WTC11 (cell line): ENCODE results near the gene NRP2. TPM values are rescaled to one million over a fixed set of nuclear protein-coding genes. Genes with fewer than 3 reads are reported as not detected.

Experiments
- ATAC-seq: fragments of 200-7000 bp; cut with Tn5 transposase; 2 replicates; pipeline ENCODE4 v1.10.0; 2021; ENCODE audit warnings: mild to moderate bottlenecking, moderate library complexity
- CTCF ChIA-PET: fragments of 300-600 bp; sonication (Branson Sonifier 250); formaldehyde crosslinking; loops from one replicate; lab custom pipeline; 2021; ENCODE audit warnings: antibody characterized with exemption; lab: Charles Lee
- POLR2A ChIA-PET: fragments of 350-600 bp; sonication (Branson Sonifier 250); formaldehyde crosslinking; loops from one replicate; lab custom pipeline; 2021; ENCODE audit warnings: antibody characterized with exemption; lab: Charles Lee
- DNase-seq: peaks from one replicate; pipeline ENCODE4 v3.0.0; 2021; ENCODE audit warnings: low spot score
- H3K27ac Mint-ChIP-seq: 2 replicates; pipeline ENCODE4 v1.8.0; 2021; ENCODE audit warnings: mixed read lengths
- H3K27me3 Mint-ChIP-seq: 2 replicates; pipeline ENCODE4 v1.8.0; 2021; ENCODE audit warnings: low read depth, mild to moderate bottlenecking, moderate library complexity, mixed read lengths
- H3K36me3 Mint-ChIP-seq: 2 replicates; pipeline ENCODE4 v1.8.0; 2021; ENCODE audit warnings: mixed read lengths
- H3K4me1 Mint-ChIP-seq: 2 replicates; pipeline ENCODE4 v1.8.0; 2022; ENCODE audit warnings: mixed read lengths
- H3K4me3 Mint-ChIP-seq: 2 replicates; pipeline ENCODE4 v1.8.0; 2021; ENCODE audit warnings: mild to moderate bottlenecking, moderate library complexity, mixed read lengths
- H3K9me3 Mint-ChIP-seq: 2 replicates; pipeline ENCODE4 v1.8.0; 2021; ENCODE audit warnings: mixed read lengths
- AR ChIP-seq: fragments of 250-450 bp; sonication (Bioruptor Pico); IDR thresholded peaks from 2 replicates; pipeline ENCODE4 v1.9.0; 2021; ENCODE audit warnings: mild to moderate bottlenecking
- ARID4B ChIP-seq: sonication (generic); formaldehyde crosslinking; IDR thresholded peaks from 2 replicates; pipeline ENCODE4 v1.8.0; 2023; ENCODE audit warnings: missing genetic modification reagents, mild to moderate bottlenecking, borderline replicate concordance
- ATF1 ChIP-seq: sonication (generic); formaldehyde crosslinking; IDR thresholded peaks from 2 replicates; pipeline ENCODE4 v1.8.1; 2023; ENCODE audit warnings: mild to moderate bottlenecking, moderate library complexity, missing genetic modification reagents
- CREM ChIP-seq: sonication (generic); formaldehyde crosslinking; IDR thresholded peaks from 2 replicates; pipeline ENCODE4 v1.8.1; 2022; ENCODE audit warnings: mild to moderate bottlenecking, missing genetic modification reagents, moderate library complexity
- FOXK1 ChIP-seq: sonication (generic); formaldehyde crosslinking; IDR thresholded peaks from 2 replicates; pipeline ENCODE4 v1.8.0; 2022; ENCODE audit warnings: mild to moderate bottlenecking, moderate library complexity, missing genetic modification reagents
- FOXP1 ChIP-seq: sonication (generic); formaldehyde crosslinking; IDR thresholded peaks from 2 replicates; pipeline ENCODE4 v1.8.0; 2022; ENCODE audit warnings: missing genetic modification reagents, mild to moderate bottlenecking, moderate library complexity, borderline replicate concordance
- GABPB1 ChIP-seq: sonication (generic); formaldehyde crosslinking; IDR thresholded peaks from 2 replicates; pipeline ENCODE4 v1.8.1; 2023; ENCODE audit warnings: mild to moderate bottlenecking, missing genetic modification reagents
- GRHL2 ChIP-seq: fragments of 250-450 bp; sonication (Bioruptor Pico); IDR thresholded peaks from 2 replicates; pipeline ENCODE4 v1.8.0; 2022; ENCODE audit warnings: mild to moderate bottlenecking, moderate library complexity; ENCODE audit not compliant: insufficient replicate concordance, severe bottlenecking
- IRF1 ChIP-seq: sonication (generic); formaldehyde crosslinking; IDR thresholded peaks from 2 replicates; pipeline ENCODE4 v1.8.0; 2023; ENCODE audit warnings: missing genetic modification reagents
- MXD4 ChIP-seq: fragments of 250-450 bp; sonication (Bioruptor Pico); IDR thresholded peaks from 2 replicates; pipeline ENCODE4 v1.8.0; 2021; ENCODE audit warnings: mild to moderate bottlenecking, moderate library complexity, borderline replicate concordance
- NFE2L1 ChIP-seq: sonication (generic); formaldehyde crosslinking; IDR thresholded peaks from 2 replicates; pipeline ENCODE4 v1.8.1; 2023; ENCODE audit warnings: missing genetic modification reagents
- NR2C2 ChIP-seq: sonication (generic); formaldehyde crosslinking; IDR thresholded peaks from 2 replicates; pipeline ENCODE4 v1.8.0; 2022; ENCODE audit warnings: mild to moderate bottlenecking, missing genetic modification reagents
- SMAD4 ChIP-seq: sonication (generic); formaldehyde crosslinking; IDR thresholded peaks from 2 replicates; pipeline ENCODE4 v1.8.0; 2022; ENCODE audit warnings: mild to moderate bottlenecking, missing genetic modification reagents
- TCF7 ChIP-seq: sonication (generic); formaldehyde crosslinking; IDR thresholded peaks from 2 replicates; pipeline ENCODE4 v1.8.0; 2022; ENCODE audit warnings: mild to moderate bottlenecking, low read depth, missing genetic modification reagents, moderate library complexity
- TP53 ChIP-seq: sonication (generic); formaldehyde crosslinking; IDR thresholded peaks from 2 replicates; pipeline ENCODE4 v1.8.1; 2023; ENCODE audit warnings: mild to moderate bottlenecking, missing genetic modification reagents
- ZNF219 ChIP-seq: sonication (generic); formaldehyde crosslinking; IDR thresholded peaks from 2 replicates; pipeline ENCODE4 v1.8.0; 2023; ENCODE audit warnings: missing genetic modification reagents, mild to moderate bottlenecking, borderline replicate concordance
- ZNF317 ChIP-seq: sonication (generic); formaldehyde crosslinking; IDR thresholded peaks from 2 replicates; pipeline ENCODE4 v1.8.1; 2023; ENCODE audit warnings: low read depth, mild to moderate bottlenecking, moderate library complexity, missing genetic modification reagents, borderline replicate concordance
- ZNF532 ChIP-seq: fragments of 250-450 bp; sonication (Bioruptor Pico); IDR thresholded peaks from 2 replicates; pipeline ENCODE4 v1.9.0; 2021; ENCODE audit warnings: mild to moderate bottlenecking, borderline replicate concordance
- total RNA-seq: library from RNA; stranded (reverse); gene quantifications from 3 replicates; pipeline ENCODE4 v1.2.3, GENCODE V29; 2021

The NRP2 gene
- total RNA-seq, 1 experiment from 2014 or later: 41.0 TPM

GRCh38 chr2:205786976-205787375 lies 104.7 kb downstream of the NRP2 start:
- TF ChIP-seq NR2C2 (CRISPR knock-in tag): no peak
- no peak for TF ChIP-seq CREM (CRISPR knock-in tag)
- Mint-ChIP-seq H3K27me3 (no peaks in the 10 kb centered on the region), H3K27ac (no peak overlapping the region), H3K4me3 (no peak overlapping the region), H3K36me3 (no peaks in the 10 kb centered on the region), H3K9me3 (peaks cover 10% of the 10 kb centered on the region; the same call in 1 of the 2 replicates), H3K4me1 (peaks cover 2% of the 10 kb centered on the region; the same call in 1 of the 2 replicates)
- CTCF ChIA-PET: interaction anchor here (1.4 kb wide), 1 partner anchor 139 kb away, joined by 4 read pairs; no protein-coding TSS in a partner anchor
- POLR2A ChIA-PET: no interaction called here
- ATAC-seq (no peak), DNase-seq (no peak)

- Mint-ChIP-seq H3K4me1 (peaks cover 2% of the 10 kb centered on the region; the same call in 1 of the 2 replicates), H3K9me3 (peaks cover 2% of the 10 kb centered on the region; the same call in 1 of the 2 replicates), H3K36me3 (no peaks in the 10 kb centered on the region), H3K27ac (no peak overlapping the region), H3K27me3 (no peaks in the 10 kb centered on the region), H3K4me3 (no peak overlapping the region)
- ChIA-PET CTCF (interaction anchor here (1.4 kb wide), 1 partner anchor 138 kb away, joined by 4 read pairs; no protein-coding TSS in a partner anchor), POLR2A (no interaction called here)
- ATAC-seq (no peak), DNase-seq (no peak)
- no peak for TF ChIP-seq FOXP1 (CRISPR knock-in tag)
- no peak for TF ChIP-seq TP53 (CRISPR knock-in tag)
- no peak for TF ChIP-seq MXD4 (CRISPR knock-in tag)
- TF ChIP-seq ZNF532 (CRISPR knock-in tag): no peak
- no peak for TF ChIP-seq GRHL2 (CRISPR knock-in tag)
- TF ChIP-seq TCF7: no peak
- TF ChIP-seq SMAD4: no peak
- TF ChIP-seq ATF1 (CRISPR knock-in tag): no peak
Observed at GRCh38 chr2:205787761-205788160, 105.5 kb downstream of the NRP2 start.

GRCh38 chr2:205789906-205790305 lies 107.6 kb downstream of the NRP2 start:
- no peaks in the 10 kb centered on the region; the same call in 1 of the 2 replicates for H3K36me3 Mint-ChIP-seq
- H3K4me3 Mint-ChIP-seq: no peak overlapping the region
- DNase-seq (no peak), ATAC-seq (no peak)
- H3K27me3 Mint-ChIP-seq: no peaks in the 10 kb centered on the region
- POLR2A ChIA-PET: no interaction called here
- H3K4me1 Mint-ChIP-seq: peaks cover 2% of the 10 kb centered on the region; the same call in 1 of the 2 replicates
- H3K27ac Mint-ChIP-seq: no peak overlapping the region
- no peaks in the 10 kb centered on the region for H3K9me3 Mint-ChIP-seq
- CTCF ChIA-PET: no interaction called here
- TF ChIP-seq GABPB1 (CRISPR knock-in tag) (no peak), AR (no peak), ZNF219 (CRISPR knock-in tag) (no peak), ARID4B (CRISPR knock-in tag) (no peak), ZNF317 (CRISPR knock-in tag) (no peak), NFE2L1 (CRISPR knock-in tag) (no peak), CREM (CRISPR knock-in tag) (no peak), FOXK1 (CRISPR knock-in tag) (no peak), IRF1 (CRISPR knock-in tag) (no peak)
